HL-60 (cell line): ENCODE results near the gene ZNF777.

Source experiments
- DNase-seq, 2 experiments: peaks; one replicate each; pipeline ENCODE4 v3.0.0-alpha.2; 2010 to 2020; ENCODE audit warnings: low read depth in 1 of 2, low spot score in 1 of 2
- H3K27ac ChIP-seq: fragments of 250-450 bp; sonication (Bioruptor Pico); replicated peaks from 2 replicates; pipeline ENCODE4 v1.5.1; 2020; ENCODE audit warnings: mild to moderate bottlenecking, moderate library complexity
- H3K27me3 ChIP-seq: fragments of 250-450 bp; sonication (Bioruptor Pico); 2 replicates; pipeline ENCODE4 v1.5.1; 2021; ENCODE audit warnings: mild to moderate bottlenecking, moderate library complexity; ENCODE audit not compliant: insufficient read depth, poor library complexity, severe bottlenecking
- H3K4me3 ChIP-seq: replicated peaks from 2 replicates; pipeline ENCODE4 v1.5.1; 2011; ENCODE audit warnings: mild to moderate bottlenecking, control low read depth, low read length; ENCODE audit not compliant: insufficient read depth
- CTCF ChIP-seq: IDR thresholded peaks from one replicate; pipeline ENCODE4 v1.5.1; 2011; ENCODE audit warnings: low read length, control low read depth, inconsistent platforms; ENCODE audit not compliant: insufficient read depth
- GABPA ChIP-seq: IDR thresholded peaks from 2 replicates; pipeline ENCODE4 v1.6.1; 2012; ENCODE audit warnings: low read depth
- POLR2AphosphoS5 ChIP-seq: IDR thresholded peaks from 2 replicates; pipeline ENCODE4 v1.6.1; 2012; ENCODE audit warnings: low read depth
- SPI1 ChIP-seq: IDR thresholded peaks from 2 replicates; pipeline ENCODE4 v1.6.1; 2012; ENCODE audit warnings: low read depth, mild to moderate bottlenecking, borderline replicate concordance
- TF ChIP-seq, protein P1 (sequence below): IDR thresholded peaks from 2 replicates; pipeline ENCODE4 v1.6.1; 2012; ENCODE audit warnings: low read depth; ENCODE audit not compliant: insufficient replicate concordance

The ZNF777 gene

GRCh38 chr7:149463500-149464161, 2.8 kb upstream of the ZNF777 start:
- DNase-seq: no peak
- TF ChIP-seq, protein P1, sequence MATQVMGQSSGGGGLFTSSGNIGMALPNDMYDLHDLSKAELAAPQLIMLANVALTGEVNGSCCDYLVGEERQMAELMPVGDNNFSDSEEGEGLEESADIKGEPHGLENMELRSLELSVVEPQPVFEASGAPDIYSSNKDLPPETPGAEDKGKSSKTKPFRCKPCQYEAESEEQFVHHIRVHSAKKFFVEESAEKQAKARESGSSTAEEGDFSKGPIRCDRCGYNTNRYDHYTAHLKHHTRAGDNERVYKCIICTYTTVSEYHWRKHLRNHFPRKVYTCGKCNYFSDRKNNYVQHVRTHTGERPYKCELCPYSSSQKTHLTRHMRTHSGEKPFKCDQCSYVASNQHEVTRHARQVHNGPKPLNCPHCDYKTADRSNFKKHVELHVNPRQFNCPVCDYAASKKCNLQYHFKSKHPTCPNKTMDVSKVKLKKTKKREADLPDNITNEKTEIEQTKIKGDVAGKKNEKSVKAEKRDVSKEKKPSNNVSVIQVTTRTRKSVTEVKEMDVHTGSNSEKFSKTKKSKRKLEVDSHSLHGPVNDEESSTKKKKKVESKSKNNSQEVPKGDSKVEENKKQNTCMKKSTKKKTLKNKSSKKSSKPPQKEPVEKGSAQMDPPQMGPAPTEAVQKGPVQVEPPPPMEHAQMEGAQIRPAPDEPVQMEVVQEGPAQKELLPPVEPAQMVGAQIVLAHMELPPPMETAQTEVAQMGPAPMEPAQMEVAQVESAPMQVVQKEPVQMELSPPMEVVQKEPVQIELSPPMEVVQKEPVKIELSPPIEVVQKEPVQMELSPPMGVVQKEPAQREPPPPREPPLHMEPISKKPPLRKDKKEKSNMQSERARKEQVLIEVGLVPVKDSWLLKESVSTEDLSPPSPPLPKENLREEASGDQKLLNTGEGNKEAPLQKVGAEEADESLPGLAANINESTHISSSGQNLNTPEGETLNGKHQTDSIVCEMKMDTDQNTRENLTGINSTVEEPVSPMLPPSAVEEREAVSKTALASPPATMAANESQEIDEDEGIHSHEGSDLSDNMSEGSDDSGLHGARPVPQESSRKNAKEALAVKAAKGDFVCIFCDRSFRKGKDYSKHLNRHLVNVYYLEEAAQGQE: no peak
- TF ChIP-seq GABPA (no peak), CTCF (no peak), SPI1 (no peak), POLR2AphosphoS5 (no peak)
- no peaks in the 10 kb centered on the region for H3K27me3 ChIP-seq
- H3K4me3 ChIP-seq: no peak overlapping the region
- no peak overlapping the region for H3K27ac ChIP-seq

DNA sequence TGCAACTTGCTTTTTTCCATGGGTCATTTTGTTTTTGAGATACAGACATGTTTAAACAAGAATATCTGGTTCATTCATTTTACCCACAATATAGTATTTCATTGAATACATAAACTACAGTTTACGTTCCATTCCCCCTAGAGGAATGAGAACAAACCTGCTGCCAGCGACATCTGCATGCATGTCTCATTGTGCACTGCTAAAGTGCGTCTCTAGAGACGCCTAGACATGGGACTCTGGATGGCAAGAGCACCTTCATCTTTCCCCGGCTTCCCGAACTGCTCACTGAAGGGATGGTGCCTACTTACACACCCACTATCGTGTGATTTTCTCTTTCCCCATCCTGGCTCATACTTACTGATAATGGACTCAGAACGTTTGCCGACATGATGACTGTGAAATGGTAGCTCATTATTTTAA, 1.2 kb upstream of the ZNF777 start:
- H3K27me3 ChIP-seq: no peaks in the 10 kb centered on the region
- no peak for DNase-seq
- TF ChIP-seq CTCF (no peak), GABPA (no peak)
- TF ChIP-seq, protein P1: no peak

DNA sequence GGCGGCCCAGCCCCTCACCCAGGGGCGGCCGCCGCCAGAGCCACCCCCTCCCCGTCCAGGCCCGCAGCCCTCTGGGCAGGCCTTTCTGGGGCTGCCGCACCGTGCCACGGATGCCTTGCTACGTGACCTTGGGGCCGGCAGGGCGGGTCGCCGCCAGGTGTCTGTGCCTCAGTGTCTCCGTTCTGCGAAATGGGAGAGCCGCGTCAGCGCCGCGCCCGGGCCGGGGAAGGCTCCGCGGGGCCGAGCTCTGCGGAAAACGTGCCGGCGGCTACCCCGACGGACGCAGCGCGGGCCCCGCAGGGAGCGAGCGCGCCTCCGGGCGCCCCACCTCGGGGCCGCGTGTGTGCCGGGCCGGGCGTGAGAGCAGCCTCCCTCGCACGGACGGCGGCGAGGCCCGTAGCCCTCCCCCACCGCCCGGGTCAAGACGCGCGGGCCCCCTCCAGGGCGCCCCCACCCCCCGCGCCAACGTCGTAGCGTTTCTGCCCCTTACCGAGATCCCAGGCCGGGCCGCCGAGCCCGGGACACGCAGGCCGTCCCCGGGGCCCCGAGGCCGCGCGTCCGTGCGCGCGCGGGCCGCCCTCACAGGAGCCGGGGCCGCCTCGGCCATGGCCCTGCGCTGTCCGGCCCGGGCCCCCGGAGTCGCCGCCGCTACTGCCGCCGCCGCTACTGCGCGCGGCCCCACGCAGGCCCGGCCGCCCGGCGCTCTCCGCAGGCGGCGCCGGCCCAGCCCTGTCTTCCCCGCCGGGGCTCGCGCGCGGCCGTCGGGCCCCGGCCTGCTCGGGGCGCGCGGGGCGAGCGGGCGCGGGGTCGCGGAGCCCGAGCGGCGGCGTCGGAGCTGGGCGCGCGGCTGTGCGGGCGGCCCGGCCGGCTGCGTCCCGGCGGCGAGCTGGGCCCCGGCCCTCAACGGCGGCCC, 1.1 kb downstream of the ZNF777 start:
- peak in 1 of 2 experiments; percentile 13 for DNase-seq
- no peak for TF ChIP-seq GABPA
- TF ChIP-seq CTCF: no peak
- TF ChIP-seq, protein P1: no peak
- TF ChIP-seq SPI1: no peak
- TF ChIP-seq POLR2AphosphoS5: no peak

More for the DNA sequence above, 1.2 kb upstream of the ZNF777 start:
- no peak overlapping the region for H3K4me3 ChIP-seq
- no peak overlapping the region for H3K27ac ChIP-seq

More for the DNA sequence above, 1.1 kb downstream of the ZNF777 start:
- H3K27me3 ChIP-seq: no peaks in the 10 kb centered on the region
- no peak overlapping the region for H3K27ac ChIP-seq
- H3K4me3 ChIP-seq: peak overlapping the region; percentile 57
